Naive thymus-derived CD8-positive, alpha-beta T cell (primary cell): ENCODE measurements around the gene DRD4. TPM values are rescaled to one million over a fixed set of nuclear protein-coding genes. Genes with fewer than 3 reads are reported as not detected.
A peak's percentile ranks its signal among the peaks of the same experiment; 100 is the strongest.

ENCODE experiments used
- ATAC-seq, 2 donors: fragments of 150-1000 bp; cut with Tn5 transposase in 1 of 2; sonication (Bioruptor Pico), chemical (Tn5 transposase) in 1 of 2; 1 replicate in 1 of 2; 2 replicates in 1 of 2; pipeline ENCODE4 v1.10.0; 2021; ENCODE audit warnings: mild to moderate bottlenecking in 2 of 2, moderate library complexity in 2 of 2
- POLR2A ChIA-PET: fragments of 350-600 bp; sonication (Branson Sonifier 250); formaldehyde crosslinking; loops from one replicate; lab custom pipeline; 2021; ENCODE audit warnings: antibody characterized with exemption; lab: Charles Lee
- DNase-seq, 10 donors: peaks; one replicate each; pipeline versions ENCODE4 v3.0.0 to v3.0.0-alpha.2; 2020 to 2022
- H3K27ac Mint-ChIP-seq, 10 donors: one replicate each; pipeline ENCODE4 v1.8.0; 2020 to 2022; ENCODE audit warnings: mild to moderate bottlenecking in 10 of 10, mixed read lengths in 10 of 10, moderate library complexity in 4 of 10, inconsistent platforms in 1 of 10
- H3K27me3 Mint-ChIP-seq, 5 donors: one replicate each; pipeline ENCODE4 v1.8.0; 2021 to 2022; ENCODE audit warnings: mixed read lengths in 5 of 5
- H3K36me3 Mint-ChIP-seq, 3 donors: one replicate each; pipeline ENCODE4 v1.8.0; 2020 to 2022; ENCODE audit warnings: mixed read lengths in 3 of 3, mild to moderate bottlenecking in 2 of 3, inconsistent platforms in 1 of 3
- H3K4me1 Mint-ChIP-seq, 4 donors: one replicate each; pipeline ENCODE4 v1.8.0; 2021 to 2022; ENCODE audit warnings: mixed read lengths in 4 of 4
- H3K4me3 Mint-ChIP-seq, 10 donors: one replicate each; pipeline ENCODE4 v1.8.0; 2020 to 2022; ENCODE audit warnings: mild to moderate bottlenecking in 10 of 10, mixed read lengths in 10 of 10, moderate library complexity in 6 of 10, inconsistent platforms in 1 of 10
- H3K9me3 Mint-ChIP-seq, 9 donors: one replicate each; pipeline ENCODE4 v1.8.0; 2020 to 2022; ENCODE audit warnings: mixed read lengths in 9 of 9, mild to moderate bottlenecking in 3 of 9, inconsistent platforms in 1 of 9, moderate library complexity in 1 of 9
- polyA plus RNA-seq, 3 donors: library from polyadenylated mRNA; unstranded; fragments of 300-500 nt; fragmentation: Illumina TruSeq; gene quantifications; one replicate each; pipeline ENCODE4 v1.2.3, GENCODE V29; 2021
- total RNA-seq, 8 experiments: library from RNA in 2 of 8; stranded (reverse) in 2 of 8; gene quantifications; one replicate each; pipeline ENCODE4 v1.2.3 and lab custom pipeline; 2021 to 2026

The DRD4 gene
- total and polyA plus RNA-seq, 5 experiments from 2014 or later, result 1.2 to 1.4 TPM; not detected in 3

DNA sequence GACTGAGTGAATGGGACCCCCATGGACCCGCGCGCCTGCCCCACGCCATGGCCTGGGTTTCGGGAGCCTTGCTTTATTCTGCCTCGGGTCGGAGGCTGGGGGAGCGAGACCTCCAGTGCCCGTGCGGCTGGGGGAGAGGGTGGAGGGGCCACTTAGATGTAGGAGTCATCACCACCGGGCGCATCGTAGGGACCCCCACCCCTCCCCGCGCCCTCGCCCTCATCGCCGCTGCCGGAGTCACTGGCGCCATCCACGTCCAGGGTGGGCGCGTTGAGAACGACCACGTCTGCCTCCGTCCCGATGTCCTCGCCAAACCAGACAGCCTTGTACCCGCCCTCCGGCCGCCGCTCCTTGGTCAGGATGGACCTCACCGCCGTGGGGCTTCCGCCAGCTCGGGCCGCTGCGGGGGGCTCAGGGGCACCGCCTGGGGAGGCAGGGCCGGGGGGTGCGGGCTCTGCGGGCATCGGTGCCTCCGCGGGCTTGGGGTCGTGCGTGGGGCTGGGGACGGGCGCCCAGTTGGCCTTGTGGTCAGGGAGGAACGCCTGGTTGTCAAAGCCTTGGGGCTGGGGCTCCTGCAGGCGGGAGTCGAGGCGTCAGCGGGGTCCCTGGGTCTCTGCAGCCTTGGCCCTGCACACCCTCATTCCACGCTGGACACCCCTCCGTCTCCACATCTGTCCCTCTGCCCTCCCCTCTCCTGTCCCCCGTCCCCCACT is 19.7 kb upstream of the DRD4 start:
- H3K4me1 Mint-ChIP-seq, result peaks cover 5 to 20% (median 15%) of the 10 kb centered on the region in 4 donors
- DNase-seq, result no peak

GRCh38 chr11:617912-618682 is 19.0 kb upstream of the DRD4 start:
- ATAC-seq (no peak), DNase-seq (no peak)
- Mint-ChIP-seq H3K27me3 (peaks cover 0 to under 1% (median 0%) of the 10 kb centered on the region in 5 donors), H3K27ac (no peak overlapping the region), H3K4me3 (peak overlapping the region in 1 of 10 donors; percentile 45), H3K36me3 (peaks cover 0 to under 1% (median 0%) of the 10 kb centered on the region in 3 donors), H3K4me1 (peaks cover 5 to 18% (median 15%) of the 10 kb centered on the region in 4 donors), H3K9me3 (no peaks in the 10 kb centered on the region)
- POLR2A ChIA-PET, result no interaction called here

More for the DNA sequence above, 19.7 kb upstream of the DRD4 start:
- POLR2A ChIA-PET, result no interaction called here
- Mint-ChIP-seq H3K36me3 (peaks cover 0 to 1% (median 0%) of the 10 kb centered on the region in 3 donors), H3K27ac (no peak overlapping the region), H3K4me3 (no peak overlapping the region), H3K9me3 (no peaks in the 10 kb centered on the region), H3K27me3 (no peaks in the 10 kb centered on the region)
- ATAC-seq, result no peak

DNA sequence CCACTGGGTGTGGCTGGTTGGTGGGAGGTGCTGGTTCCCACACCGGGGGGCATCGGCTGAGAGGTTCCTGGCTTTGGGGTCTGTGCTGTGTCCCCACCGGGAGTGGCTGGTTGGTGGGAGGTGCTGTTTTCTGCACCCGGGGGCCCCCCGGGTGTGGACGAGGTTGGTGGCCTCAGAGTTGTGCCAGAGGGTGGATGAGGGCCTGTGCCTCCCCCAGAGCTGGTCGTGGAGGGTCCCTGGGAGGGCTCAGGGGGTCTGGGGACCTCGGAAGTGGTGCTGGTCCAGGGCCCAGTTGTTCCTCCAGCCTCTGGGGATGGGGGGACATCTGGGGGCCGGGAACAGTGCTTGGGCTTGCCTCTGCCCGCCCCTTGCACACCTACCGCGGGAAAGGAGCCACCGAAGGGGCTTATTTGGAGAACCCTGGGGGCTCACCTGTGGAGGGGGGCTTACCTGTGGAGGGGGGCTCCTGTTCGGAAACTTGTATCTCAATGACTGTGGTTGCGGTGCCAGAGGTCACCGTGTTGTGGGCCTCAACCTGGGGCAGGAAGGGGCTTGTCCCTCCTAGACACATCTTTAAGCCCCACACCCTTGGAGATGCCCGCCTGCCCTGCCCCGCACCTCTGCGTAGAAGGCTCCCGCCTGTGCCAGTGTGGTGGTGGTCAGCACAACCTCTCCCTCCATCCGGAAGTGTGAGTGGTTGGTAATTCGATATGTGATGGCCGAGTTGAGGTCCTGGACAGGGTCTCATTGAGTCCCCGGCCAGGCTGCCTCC is 18.0 kb upstream of the DRD4 start:
- H3K27me3 Mint-ChIP-seq, result peaks cover 0 to 5% (median 0%) of the 10 kb centered on the region in 5 donors
- DNase-seq (no peak), ATAC-seq (no peak)
- no peaks in the 10 kb centered on the region for H3K9me3 Mint-ChIP-seq
- H3K4me3 Mint-ChIP-seq, result peak overlapping the region in 1 of 10 donors; percentile 15
- POLR2A ChIA-PET, result no interaction called here
- H3K36me3 Mint-ChIP-seq, result peaks cover 0 to 4% (median 3%) of the 10 kb centered on the region in 3 donors
- no peak overlapping the region for H3K27ac Mint-ChIP-seq
- H3K4me1 Mint-ChIP-seq, result peaks cover 8 to 18% (median 13%) of the 10 kb centered on the region in 4 donors

- POLR2A ChIA-PET, result no interaction called here
- ATAC-seq (no peak), DNase-seq (no peak)
- H3K36me3 Mint-ChIP-seq, result peaks cover 0 to 6% (median 3%) of the 10 kb centered on the region in 3 donors
- peaks cover 0 to 7% (median 0%) of the 10 kb centered on the region in 5 donors for H3K27me3 Mint-ChIP-seq
- no peak overlapping the region for H3K27ac Mint-ChIP-seq
- H3K4me1 Mint-ChIP-seq, result peaks cover 5 to 12% (median 7%) of the 10 kb centered on the region in 4 donors
- H3K9me3 Mint-ChIP-seq, result no peaks in the 10 kb centered on the region
- no peak overlapping the region for H3K4me3 Mint-ChIP-seq
Measured at GRCh38 chr11:619628-620050, 17.4 kb upstream of the DRD4 start.

- Mint-ChIP-seq H3K9me3 (no peaks in the 10 kb centered on the region), H3K4me1 (peaks cover 5 to 11% (median 6%) of the 10 kb centered on the region in 4 donors), H3K4me3 (no peak overlapping the region), H3K27ac (peak overlapping the region in 1 of 10 donors; percentile 44), H3K36me3 (peaks cover 0 to 6% (median 3%) of the 10 kb centered on the region in 3 donors), H3K27me3 (peaks cover 0 to 9% (median 0%) of the 10 kb centered on the region in 5 donors)
- ATAC-seq (no peak), DNase-seq (no peak)
- POLR2A ChIA-PET, result no interaction called here
Measured at GRCh38 chr11:620201-620600, 16.9 kb upstream of the DRD4 start.

- POLR2A ChIA-PET, result no interaction called here
- H3K4me1 Mint-ChIP-seq, result peaks cover 3 to 7% (median 4%) of the 10 kb centered on the region in 4 donors
- ATAC-seq (no peak), DNase-seq (no peak)
- peaks cover 0 to 13% (median 0%) of the 10 kb centered on the region in 5 donors for H3K27me3 Mint-ChIP-seq
- H3K36me3 Mint-ChIP-seq, result peaks cover 0 to 6% (median 3%) of the 10 kb centered on the region in 3 donors
- H3K4me3 Mint-ChIP-seq, result no peak overlapping the region
- peak overlapping the region in 1 of 10 donors; percentile 70 for H3K27ac Mint-ChIP-seq
- H3K9me3 Mint-ChIP-seq, result no peaks in the 10 kb centered on the region
Measured at GRCh38 chr11:620935-621814, 15.9 kb upstream of the DRD4 start.

- no peaks in the 10 kb centered on the region for H3K9me3 Mint-ChIP-seq
- no peak for DNase-seq
- peaks cover 0 to 6% (median 3%) of the 10 kb centered on the region in 3 donors for H3K36me3 Mint-ChIP-seq
- peak overlapping the region in 1 of 10 donors; percentile 65 for H3K27ac Mint-ChIP-seq
- POLR2A ChIA-PET, result no interaction called here
- peaks cover 0 to 20% (median 0%) of the 10 kb centered on the region in 5 donors for H3K27me3 Mint-ChIP-seq
- peaks cover 0 to 3% (median under 1%) of the 10 kb centered on the region in 4 donors for H3K4me1 Mint-ChIP-seq
- no peak for ATAC-seq
- H3K4me3 Mint-ChIP-seq, result no peak overlapping the region
Measured at GRCh38 chr11:621838-622237, 15.2 kb upstream of the DRD4 start.

- peaks cover 5 to 10% (median 8%) of the 10 kb centered on the region in 4 donors for H3K4me1 Mint-ChIP-seq
- peaks cover 0 to 10% (median 3%) of the 10 kb centered on the region in 3 donors for H3K36me3 Mint-ChIP-seq
- no peak overlapping the region for H3K4me3 Mint-ChIP-seq
- ATAC-seq (no peak), DNase-seq (no peak)
- POLR2A ChIA-PET, result no interaction called here
- no peaks in the 10 kb centered on the region for H3K9me3 Mint-ChIP-seq
- peaks cover 3 to 29% (median 11%) of the 10 kb centered on the region in 5 donors for H3K27me3 Mint-ChIP-seq
- peak overlapping the region in 3 of 10 donors; percentile 24 to 87 (median 55) for H3K27ac Mint-ChIP-seq
Measured at GRCh38 chr11:623349-623869, 13.7 kb upstream of the DRD4 start.

- H3K27ac Mint-ChIP-seq, result peak overlapping the region in 1 of 10 donors; percentile 49
- H3K36me3 Mint-ChIP-seq, result peaks cover 0 to 10% (median 3%) of the 10 kb centered on the region in 3 donors
Measured at GRCh38 chr11:623999-624704, 12.9 kb upstream of the DRD4 start.

GRCh38 chr11:624705-625635 is 12.1 kb upstream of the DRD4 start, which contains the start of gene CDHR5:
Gene CDHR5, minus strand, starts transcription at chr11:624955. Its CDS starts 53 bp downstream, at chr11:624902.
- H3K4me1 Mint-ChIP-seq, result peaks cover 9 to 23% (median 20%) of the 10 kb centered on the region in 4 donors
- POLR2A ChIA-PET, result no interaction called here
- H3K36me3 Mint-ChIP-seq, result peaks cover 0 to 13% (median 3%) of the 10 kb centered on the region in 3 donors
- H3K9me3 Mint-ChIP-seq, result no peaks in the 10 kb centered on the region
- H3K27ac Mint-ChIP-seq, result peak within 1 kb of the TSS in 1 of 10 donors; percentile 49
- peaks cover 9 to 35% (median 20%) of the 10 kb centered on the region in 5 donors for H3K27me3 Mint-ChIP-seq
- H3K4me3 Mint-ChIP-seq, result peak within 1 kb of the TSS in 1 of 10 donors; percentile 38
- ATAC-seq (no peak), DNase-seq (no peak)

More at GRCh38 chr11:623999-624704, 12.9 kb upstream of the DRD4 start:
- H3K27me3 Mint-ChIP-seq, result peaks cover 6 to 35% (median 18%) of the 10 kb centered on the region in 5 donors
- peak in 1 of 10 donors; percentile 50 for DNase-seq
- peaks cover 5 to 18% (median 15%) of the 10 kb centered on the region in 4 donors for H3K4me1 Mint-ChIP-seq
- H3K9me3 Mint-ChIP-seq, result no peaks in the 10 kb centered on the region
- POLR2A ChIA-PET, result no interaction called here
- ATAC-seq, result no peak
- peak overlapping the region in 1 of 10 donors; percentile 38 for H3K4me3 Mint-ChIP-seq
